H1 (cell line): ENCODE results near the gene RARB. TPM values are rescaled to one million over a fixed set of nuclear protein-coding genes. Genes with fewer than 3 reads are reported as not detected.

Experiments used
- CTCF ChIA-PET: fragments of 300-600 bp; sonication (Branson Sonifier 250); formaldehyde crosslinking; loops from one replicate; lab custom pipeline; 2021; ENCODE audit not compliant: partially characterized antibody; lab: Charles Lee
- POLR2A ChIA-PET: fragments of 300-600 bp; sonication (Branson Sonifier 250); formaldehyde crosslinking; loops from one replicate; lab custom pipeline; 2021; ENCODE audit warnings: inconsistent platforms; ENCODE audit not compliant: partially characterized antibody; lab: Charles Lee
- DNase-seq, 2 experiments: peaks; one replicate each; pipeline versions ENCODE4 v3.0.0 to v3.0.0-alpha.2; 2010 to 2022; ENCODE audit warnings: low spot score in 2 of 2, low read depth in 1 of 2, mixed read lengths in 1 of 2
- FAIRE-seq: peaks from 2 replicates; lab custom pipeline; 2011; peaks lifted over from hg19 to GRCh38; lab: Jason Lieb, UNC
- H2AFZ ChIP-seq: 2 replicates; pipeline ENCODE4 v1.8.1; 2012; ENCODE audit warnings: low read length, inconsistent platforms
- H2AK5ac ChIP-seq: 2 replicates; pipeline ENCODE4 v1.6.1; 2013; ENCODE audit warnings: low read depth, low read length
- H2BK120ac ChIP-seq: replicated peaks from 2 replicates; pipeline ENCODE3; 2013; ENCODE audit warnings: low read depth, low read length, inconsistent platforms
- H2BK12ac ChIP-seq: 2 replicates; pipeline ENCODE4 v1.6.1; 2013; ENCODE audit warnings: low read depth, low read length
- H2BK15ac ChIP-seq: 2 replicates; pipeline ENCODE4 v1.6.1; 2013; ENCODE audit warnings: low read length
- H2BK20ac ChIP-seq: 2 replicates; pipeline ENCODE4 v1.6.1; 2013; ENCODE audit warnings: low read length
- H2BK5ac ChIP-seq: 2 replicates; pipeline ENCODE4 v1.6.1; 2013; ENCODE audit warnings: low read depth, low read length
- H3K14ac ChIP-seq: 2 replicates; pipeline ENCODE4 v1.6.1; 2013; ENCODE audit warnings: inconsistent platforms; ENCODE audit not compliant: insufficient read length
- H3K18ac ChIP-seq: 2 replicates; pipeline ENCODE4 v1.6.1; 2013; ENCODE audit warnings: low read length; ENCODE audit errors: extremely low read depth
- H3K23ac ChIP-seq: 2 replicates; pipeline ENCODE4 v1.6.1; 2013; ENCODE audit warnings: inconsistent platforms; ENCODE audit not compliant: insufficient read length
- H3K23me2 ChIP-seq: 2 replicates; pipeline ENCODE4 v1.6.1; 2013; ENCODE audit warnings: low read depth, low read length
- H3K27ac ChIP-seq: 2 replicates; pipeline ENCODE4 v1.6.1; 2011; ENCODE audit warnings: low read depth, low read length, inconsistent platforms
- H3K27me3 ChIP-seq, 4 experiments: replicated peaks in 1 of 4; 1 replicate in 1 of 4; 2 replicates in 3 of 4; pipeline versions ENCODE4 v1.6.1 to v1.8.1; 2011 to 2013; ENCODE audit warnings: low read length in 3 of 4, mild to moderate bottlenecking in 3 of 4, inconsistent platforms in 2 of 4, mixed read lengths in 2 of 4, moderate library complexity in 1 of 4; ENCODE audit not compliant: control insufficient read depth in 3 of 4, insufficient read depth in 3 of 4; ENCODE audit errors: extremely low read depth in 1 of 4
- H3K36me3 ChIP-seq, 4 experiments: 2 replicates each; pipeline versions ENCODE4 v1.6.1 to v1.8.1; 2011 to 2013; ENCODE audit warnings: mild to moderate bottlenecking in 4 of 4, low read length in 3 of 4, moderate library complexity in 2 of 4, control low read depth in 1 of 4, inconsistent platforms in 1 of 4; ENCODE audit not compliant: insufficient read depth in 4 of 4, control insufficient read depth in 2 of 4
- H3K4ac ChIP-seq: replicated peaks from 2 replicates; pipeline ENCODE3; 2013; ENCODE audit warnings: low read length, low read depth, mixed read lengths, inconsistent platforms; ENCODE audit not compliant: insufficient read length
- H3K4me1 ChIP-seq, 4 experiments: replicated peaks in 1 of 4; 1 replicate in 1 of 4; 2 replicates in 3 of 4; pipeline versions ENCODE4 v1.6.1 to v1.8.1; 2011 to 2013; ENCODE audit warnings: low read length in 3 of 4, inconsistent platforms in 2 of 4, mixed read lengths in 1 of 4; ENCODE audit not compliant: insufficient read depth in 4 of 4, control insufficient read depth in 3 of 4
- H3K4me2 ChIP-seq, 2 experiments: 2 replicates each; pipeline versions ENCODE4 v1.6.1 to v1.8.1; 2011 to 2013; ENCODE audit warnings: low read depth in 2 of 2, low read length in 2 of 2, control low read depth in 1 of 2, inconsistent platforms in 1 of 2, mild to moderate bottlenecking in 1 of 2; ENCODE audit not compliant: insufficient read depth in 1 of 2
- H3K4me3 ChIP-seq, 4 experiments: fragments of 200-600, 300-600 bp in 1 of 4; sonication (generic), shearing (Covaris generic), sonication (Bioruptor Twin) in 1 of 4; 2 replicates each; pipeline versions ENCODE4 v1.5.1 to v1.8.1; 2011 to 2016; ENCODE audit warnings: low read length in 4 of 4, low read depth in 3 of 4, control low read depth in 2 of 4, inconsistent platforms in 2 of 4, mild to moderate bottlenecking in 2 of 4, mixed read lengths in 1 of 4, moderate library complexity in 1 of 4; ENCODE audit not compliant: insufficient read depth in 2 of 4; ENCODE audit errors: extremely low read depth in 1 of 4
- H3K56ac ChIP-seq: replicated peaks from 2 replicates; pipeline ENCODE3; 2013; ENCODE audit warnings: low read depth, mild to moderate bottlenecking, mixed read lengths, low read length, inconsistent platforms; ENCODE audit not compliant: insufficient read length
- H3K79me1 ChIP-seq: 2 replicates; pipeline ENCODE4 v1.6.1; 2013; ENCODE audit warnings: low read depth, low read length, control low read depth
- H3K79me2 ChIP-seq, 2 experiments: 2 replicates each; pipeline versions ENCODE4 v1.6.1 to v1.8.1; 2012 to 2013; ENCODE audit warnings: low read length in 2 of 2, mild to moderate bottlenecking in 2 of 2, inconsistent platforms in 1 of 2; ENCODE audit not compliant: insufficient read depth in 2 of 2, control insufficient read depth in 1 of 2
- H3K9ac ChIP-seq, 4 experiments: replicated peaks in 1 of 4; 1 replicate in 1 of 4; 2 replicates in 3 of 4; pipeline versions ENCODE4 v1.6.1 to v1.8.1; 2011 to 2013; ENCODE audit warnings: low read depth in 3 of 4, low read length in 3 of 4, control low read depth in 2 of 4, mild to moderate bottlenecking in 2 of 4, moderate library complexity in 2 of 4, inconsistent platforms in 1 of 4; ENCODE audit errors: extremely low read depth in 1 of 4
- H3K9me3 ChIP-seq, 2 experiments: 2 replicates each; pipeline versions ENCODE4 v1.6.1 to v1.8.1; 2012 to 2013; ENCODE audit warnings: mild to moderate bottlenecking in 2 of 2, moderate library complexity in 2 of 2, control low read depth in 1 of 2, inconsistent platforms in 1 of 2, low read depth in 1 of 2, low read length in 1 of 2, mixed read lengths in 1 of 2; ENCODE audit not compliant: insufficient read depth in 2 of 2
- H4K20me1 ChIP-seq, 2 experiments: replicated peaks in 1 of 2; 2 replicates each; pipeline versions ENCODE3 to v1.8.1; 2011 to 2013; ENCODE audit warnings: inconsistent platforms in 2 of 2, low read length in 2 of 2, mild to moderate bottlenecking in 1 of 2; ENCODE audit not compliant: insufficient read depth in 2 of 2, control insufficient read depth in 1 of 2
- H4K5ac ChIP-seq: 2 replicates; pipeline ENCODE4 v1.6.1; 2013; ENCODE audit warnings: low read length, low read depth, mixed read lengths, inconsistent platforms; ENCODE audit not compliant: insufficient read length
- H4K8ac ChIP-seq: 2 replicates; pipeline ENCODE4 v1.8.0; 2013; ENCODE audit warnings: mild to moderate bottlenecking, moderate library complexity, low read length, inconsistent platforms; ENCODE audit not compliant: insufficient read depth; ENCODE audit errors: extremely low read depth
- H4K91ac ChIP-seq: replicated peaks from 2 replicates; pipeline ENCODE3; 2013; ENCODE audit warnings: low read length, mixed read lengths, inconsistent platforms; ENCODE audit not compliant: insufficient read length
- CBX5 ChIP-seq: fragments of 300-800, 300-1000 bp; sonication (generic); IDR thresholded peaks from 2 replicates; pipeline ENCODE4 v1.7.1; 2016; ENCODE audit warnings: antibody characterized with exemption, low read length, low read depth
- SAP30 ChIP-seq: fragments of 300-600 bp; sonication (generic); IDR thresholded peaks from 2 replicates; pipeline ENCODE4 v1.7.1; 2012; ENCODE audit warnings: low read length, moderate library complexity, mild to moderate bottlenecking, inconsistent platforms; ENCODE audit not compliant: insufficient read depth, insufficient replicate concordance
- YY1 ChIP-seq: IDR thresholded peaks from 2 replicates; pipeline ENCODE4 v1.6.1; 2011; ENCODE audit warnings: low read depth, mild to moderate bottlenecking, low read length
- WGBS, 2 experiments: shearing (Covaris generic) in 1 of 2; methylation state at CpG; one replicate each; pipeline versions ENCODE4 v1.1.6 to v1.1.7; 2013 to 2015; ENCODE audit warnings: low lambda C conversion rate in 2 of 2, mixed read lengths in 2 of 2, inconsistent platforms in 1 of 2, low coverage in 1 of 2, missing lambda C conversion rate in 1 of 2; ENCODE audit not compliant: insufficient replicate concordance in 2 of 2, insufficient coverage in 1 of 2, insufficient read length in 1 of 2; ENCODE audit errors: extremely low coverage in 1 of 2, missing lambda C conversion rate in 1 of 2; 5-methylcytosine and 5-hydroxymethylcytosine counted together
- polyA plus RNA-seq, 7 experiments: library from polyadenylated mRNA; depleted of rRNA in 3 of 7; stranded (reverse) in 5 of 7; unstranded in 2 of 7; fragments of >200 nt in 5 of 7; fragments of 200-250 nt in 2 of 7; gene quantifications; 1 replicate in 5 of 7; 2 replicates in 1 of 7; 4 replicates in 1 of 7; pipeline versions ENCODE4 v1.2.1 to v1.2.3, GENCODE V29; 2011 to 2013; ENCODE audit warnings: missing spikeins in 2 of 7, mixed read lengths in 2 of 7
- total RNA-seq: library from RNA; stranded (reverse); fragmentation: NEBNext Ultra II Directional; extraction: Animal tissue kit (Norgen Biotek cat#: 25700); gene quantifications from 2 replicates; pipeline ENCODE4 v1.2.1, GENCODE V29; 2021

The RARB gene
- total and polyA plus RNA-seq, 2 of the 8 experiments (the other 6 are each of a cell fraction or from before 2014, with no cell fraction given) = 0.15 to 0.22 TPM

DNA sequence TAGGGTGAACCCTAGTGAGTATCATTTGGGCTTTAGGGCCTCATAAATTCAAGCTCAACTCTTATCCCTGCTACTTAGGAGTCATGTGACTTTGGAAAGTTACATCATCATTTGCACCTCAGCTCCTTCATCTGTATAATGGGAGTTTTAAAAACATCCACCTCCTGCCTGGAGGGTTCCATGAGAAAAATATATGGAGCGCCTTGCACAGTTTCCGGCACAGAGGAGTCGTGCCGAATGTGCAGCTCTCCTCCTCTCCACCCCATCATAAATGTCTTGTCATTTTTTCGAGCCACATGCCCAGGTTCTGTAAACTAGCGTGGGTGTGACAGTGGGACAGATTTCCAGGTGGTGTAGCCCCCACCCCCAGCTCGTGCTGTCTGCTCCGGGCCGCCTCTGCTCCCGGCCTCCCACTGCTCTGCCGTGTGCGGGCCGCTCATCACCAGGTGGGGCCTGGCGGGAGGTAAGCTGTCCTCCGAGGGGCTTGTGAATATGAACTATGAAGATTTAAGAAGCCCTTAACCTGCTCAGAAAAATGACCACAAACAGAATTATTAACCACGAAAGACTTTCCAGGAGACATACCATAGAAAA lies 146.2 kb downstream of the RARB start:
- ChIA-PET CTCF (interaction anchor here (0.8 to 12.1 kb wide), 9 partner anchors 8 to 537 kb away, joined by 3 to 138 read pairs (median 3); no protein-coding TSS in a partner anchor), POLR2A (no interaction called here)
- H3K56ac ChIP-seq = no peak overlapping the region
- H3K79me2 ChIP-seq = no peaks in the 10 kb centered on the region
- no peaks in the 10 kb centered on the region for H3K36me3 ChIP-seq
- no peak overlapping the region for H4K8ac ChIP-seq
- H3K4me2 ChIP-seq = no peak overlapping the region
- no peak overlapping the region for H2BK120ac ChIP-seq
- TF ChIP-seq SAP30 = no peak
- no peak for TF ChIP-seq YY1
- TF ChIP-seq CBX5 = no peak
- no peak overlapping the region for H2AK5ac ChIP-seq
- no peak overlapping the region for H3K23ac ChIP-seq
- no peak overlapping the region for H4K91ac ChIP-seq
- H3K27me3 ChIP-seq = no peaks in the 10 kb centered on the region
- FAIRE-seq (no peak), DNase-seq (no peak)
- H3K4me3 ChIP-seq = no peak overlapping the region
- no peaks in the 10 kb centered on the region; a peak in 1 of 7 replicates for H3K4me1 ChIP-seq
- no peak overlapping the region for H3K9ac ChIP-seq
- no peak overlapping the region for H2BK20ac ChIP-seq
- no peaks in the 10 kb centered on the region for H3K9me3 ChIP-seq
- H2BK15ac ChIP-seq = no peak overlapping the region
- no peak overlapping the region for H3K18ac ChIP-seq
- H4K20me1 ChIP-seq = no peaks in the 10 kb centered on the region
- H3K4ac ChIP-seq = no peak overlapping the region
- no peaks in the 10 kb centered on the region; the same call in 1 of the 2 replicates for H3K23me2 ChIP-seq
- H3K14ac ChIP-seq = no peak overlapping the region
- no peak overlapping the region for H3K27ac ChIP-seq
- H4K5ac ChIP-seq = no peak overlapping the region
- H2BK12ac ChIP-seq = no peak overlapping the region
- H2AFZ ChIP-seq = no peak overlapping the region
- no peaks in the 10 kb centered on the region for H3K79me1 ChIP-seq
- WGBS, 2 experiments = 95% methylated on average over 16 of the region's 16 CpGs; no CpG with 5 or more reads in 1 of the 2 experiments
- no peak overlapping the region for H2BK5ac ChIP-seq
